ENCODE measurements around the gene SLCO4C1.
"Not testable (repeated sequence)": the region's sequence is repeated elsewhere in the genome, so short reads cannot be mapped to it uniquely, and the experiment has no call there.

SLCO4C1 gene, protein sequence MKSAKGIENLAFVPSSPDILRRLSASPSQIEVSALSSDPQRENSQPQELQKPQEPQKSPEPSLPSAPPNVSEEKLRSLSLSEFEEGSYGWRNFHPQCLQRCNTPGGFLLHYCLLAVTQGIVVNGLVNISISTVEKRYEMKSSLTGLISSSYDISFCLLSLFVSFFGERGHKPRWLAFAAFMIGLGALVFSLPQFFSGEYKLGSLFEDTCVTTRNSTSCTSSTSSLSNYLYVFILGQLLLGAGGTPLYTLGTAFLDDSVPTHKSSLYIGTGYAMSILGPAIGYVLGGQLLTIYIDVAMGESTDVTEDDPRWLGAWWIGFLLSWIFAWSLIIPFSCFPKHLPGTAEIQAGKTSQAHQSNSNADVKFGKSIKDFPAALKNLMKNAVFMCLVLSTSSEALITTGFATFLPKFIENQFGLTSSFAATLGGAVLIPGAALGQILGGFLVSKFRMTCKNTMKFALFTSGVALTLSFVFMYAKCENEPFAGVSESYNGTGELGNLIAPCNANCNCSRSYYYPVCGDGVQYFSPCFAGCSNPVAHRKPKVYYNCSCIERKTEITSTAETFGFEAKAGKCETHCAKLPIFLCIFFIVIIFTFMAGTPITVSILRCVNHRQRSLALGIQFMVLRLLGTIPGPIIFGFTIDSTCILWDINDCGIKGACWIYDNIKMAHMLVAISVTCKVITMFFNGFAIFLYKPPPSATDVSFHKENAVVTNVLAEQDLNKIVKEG

GRCh38 chr5:102296178-102296817, at the start of gene SLCO4C1:
Gene SLCO4C1 (minus strand): TSS chr5:102296284. CDS start chr5:102296262, 22 bp downstream.
- DNase-seq (ENCODE audit: low spot score): peak; percentile 32

GRCh38 chr5:102341681-102342288, 45.7 kb upstream of the SLCO4C1 start:
- no peak for DNase-seq (ENCODE audit: low spot score)

GRCh38 chr5:102324714-102325113, 28.6 kb upstream of the SLCO4C1 start:
- no peak for DNase-seq (ENCODE audit: low spot score)

DNA sequence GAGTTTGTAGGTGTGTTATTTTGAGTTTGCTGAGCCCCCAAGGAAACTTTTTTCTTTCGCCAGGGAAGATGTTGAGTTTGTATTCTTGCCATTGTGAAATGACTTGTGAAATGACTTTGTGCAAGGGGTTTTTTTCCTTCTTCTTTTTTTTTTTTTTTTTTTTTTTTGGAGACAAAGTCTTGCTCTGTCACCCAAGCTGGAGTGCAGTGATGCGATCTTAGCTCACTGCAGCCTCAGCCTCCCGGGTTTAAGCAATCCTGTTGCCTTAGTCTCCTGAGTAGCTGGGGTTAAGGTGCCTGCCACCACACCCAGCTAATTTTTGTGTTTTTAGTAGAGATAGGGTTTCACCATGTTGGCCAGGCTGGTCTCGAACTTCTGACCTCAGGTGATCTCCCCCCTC, 22.7 kb upstream of the SLCO4C1 start:
- not testable (repeated sequence) for DNase-seq (ENCODE audit: low spot score)

DNA sequence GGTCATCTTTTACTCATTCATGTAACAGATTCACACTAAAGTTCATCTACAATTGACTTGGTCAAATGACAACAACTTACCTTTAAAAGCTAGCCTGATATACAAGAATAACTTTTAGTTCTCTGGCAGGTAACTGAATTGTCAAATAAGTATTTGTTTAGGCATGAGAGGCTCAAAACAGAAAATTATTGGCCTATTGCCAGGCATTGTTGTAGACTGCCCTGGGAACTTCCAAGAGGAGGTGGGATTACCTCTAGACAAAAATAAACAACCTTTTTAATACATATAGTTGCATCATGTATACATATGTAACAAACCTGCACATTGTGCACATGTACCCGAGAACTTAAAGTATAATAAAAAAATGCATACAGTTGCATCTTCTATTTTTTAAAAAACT, 18.2 kb upstream of the SLCO4C1 start:
- no peak for DNase-seq (ENCODE audit: low spot score)

DNA sequence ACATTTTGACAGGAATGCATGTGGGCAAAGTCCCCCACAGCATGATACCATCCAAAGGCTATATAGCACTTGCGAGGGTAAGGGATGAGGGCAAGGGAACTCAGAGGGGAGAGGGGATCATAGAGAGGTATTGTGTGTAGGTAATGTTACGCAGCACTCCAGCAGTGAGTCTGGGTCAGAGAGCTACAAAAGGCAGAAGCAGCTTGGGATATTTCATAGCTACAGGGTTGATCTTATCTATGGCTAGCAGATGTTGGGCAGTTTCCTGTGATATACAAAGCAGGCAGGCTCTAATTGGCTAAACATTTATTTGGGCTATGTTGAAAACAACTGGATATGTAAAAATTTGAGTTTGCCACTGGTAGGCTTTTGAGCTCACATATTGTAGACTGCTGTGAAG, 17.8 kb upstream of the SLCO4C1 start:
- no peak for DNase-seq (ENCODE audit: low spot score)

DNA sequence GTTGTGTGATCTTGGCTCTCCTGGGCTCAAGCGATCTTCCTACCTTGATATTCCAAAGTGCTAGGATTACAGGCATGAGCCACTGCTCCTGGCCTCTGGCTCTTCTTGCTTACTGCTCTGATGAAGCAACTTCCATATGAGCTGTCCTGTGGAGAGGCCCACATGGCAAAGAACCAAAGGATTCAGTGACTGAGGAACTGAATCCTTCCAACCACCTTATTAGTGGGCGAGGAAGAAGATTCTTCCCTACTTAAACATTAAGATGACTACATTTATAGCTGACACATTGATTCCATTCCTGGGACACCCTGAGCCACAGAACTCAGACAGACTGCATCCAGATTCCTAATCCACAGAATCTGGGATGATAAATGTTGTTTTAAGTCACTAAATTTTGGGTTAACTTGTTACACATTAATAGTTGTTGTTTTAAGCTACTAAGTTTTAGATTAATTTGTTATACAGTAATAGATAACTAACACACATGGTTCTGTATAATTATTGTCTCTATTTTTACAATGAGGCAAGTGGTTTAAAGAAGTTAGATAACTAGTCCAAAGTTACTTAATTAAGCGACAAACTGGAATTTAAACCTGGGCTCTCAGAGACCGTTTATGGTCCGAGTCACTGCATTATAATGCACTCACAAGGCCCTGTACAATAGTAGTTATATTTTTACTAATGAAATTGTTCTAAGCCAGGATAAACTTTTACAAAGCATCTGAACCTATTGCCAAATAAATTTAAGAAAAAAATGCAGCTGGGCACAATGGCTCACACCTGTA, 16.7 kb upstream of the SLCO4C1 start:
- peak; percentile 3 for DNase-seq (ENCODE audit: low spot score)

- no peak for DNase-seq (ENCODE audit: low spot score)
Observed at GRCh38 chr5:102309586-102309985, 13.5 kb upstream of the SLCO4C1 start.

- no peak for DNase-seq (ENCODE audit: low spot score)
Observed at GRCh38 chr5:102307232-102307631, 11.1 kb upstream of the SLCO4C1 start.

DNA sequence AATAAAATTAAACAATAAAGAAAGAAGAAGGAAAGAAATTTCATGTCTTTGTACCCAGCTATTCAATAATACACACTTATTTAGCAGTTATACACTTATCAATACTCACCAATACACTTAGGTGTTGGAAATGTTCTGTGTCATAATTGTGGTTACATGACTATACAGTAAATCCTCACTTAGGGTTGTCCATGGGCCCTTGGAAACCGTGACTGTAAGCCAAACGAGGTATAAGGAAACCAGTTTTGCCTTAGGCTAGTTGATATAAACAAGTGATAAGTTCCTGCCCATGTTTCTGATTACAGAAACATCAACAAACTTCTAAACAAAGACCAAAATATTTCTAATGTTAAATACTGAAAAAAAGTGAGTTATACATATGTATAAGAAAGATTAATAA, 10.0 kb upstream of the SLCO4C1 start:
- no peak for DNase-seq (ENCODE audit: low spot score)

DNA sequence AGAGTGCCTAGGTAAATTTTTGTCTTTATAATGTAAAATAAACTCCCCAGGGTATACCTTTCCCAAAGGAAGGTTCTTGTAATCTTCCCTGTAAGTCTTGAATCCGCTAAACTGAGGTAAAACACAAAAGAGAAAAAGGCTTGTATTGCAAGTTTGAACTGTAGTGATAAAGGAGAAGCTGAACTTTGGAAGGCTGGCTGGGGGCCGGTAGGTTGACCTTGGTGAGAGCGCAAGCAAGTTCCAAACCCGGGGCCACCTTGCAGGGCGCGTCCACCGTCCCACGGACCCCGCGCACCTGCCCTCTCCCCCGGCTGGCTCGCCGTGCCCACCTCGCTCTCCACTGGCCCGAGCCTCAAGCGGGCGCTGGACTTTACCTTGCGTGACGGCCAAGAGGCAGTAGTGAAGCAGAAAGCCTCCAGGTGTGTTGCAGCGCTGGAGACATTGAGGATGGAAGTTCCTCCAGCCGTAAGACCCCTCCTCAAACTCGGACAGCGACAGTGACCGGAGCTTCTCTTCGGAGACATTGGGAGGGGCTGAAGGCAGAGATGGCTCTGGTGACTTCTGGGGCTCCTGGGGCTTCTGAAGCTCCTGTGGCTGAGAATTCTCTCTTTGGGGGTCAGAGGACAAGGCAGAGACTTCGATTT, 428 bp downstream of the SLCO4C1 start:
- DNase-seq (ENCODE audit: low spot score): no peak

GRCh38 chr5:102294886-102295395, 1.1 kb downstream of the SLCO4C1 start:
- DNase-seq (ENCODE audit: low spot score): no peak

DNA sequence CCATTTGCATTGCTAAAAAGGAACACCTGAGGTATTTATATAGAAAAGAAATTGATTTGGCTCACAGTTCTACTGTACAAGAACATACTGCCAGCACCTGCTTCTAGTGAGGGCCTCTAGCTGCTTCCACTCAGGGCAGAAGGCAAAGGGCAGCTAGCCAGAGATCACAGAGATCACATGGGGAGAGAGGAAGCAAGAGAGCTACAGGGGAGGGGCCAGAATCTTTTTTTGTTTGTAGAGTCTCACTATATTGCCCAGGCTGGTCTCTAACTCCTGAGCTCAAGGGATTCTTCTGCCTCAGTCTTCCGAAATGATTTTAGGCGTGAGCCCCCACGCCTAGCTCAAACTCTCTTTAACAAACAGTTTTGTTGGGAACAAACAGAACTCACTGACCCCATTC, 6.1 kb downstream of the SLCO4C1 start:
- no peak for DNase-seq (ENCODE audit: low spot score)

- DNase-seq (ENCODE audit: low spot score): no peak
Observed at GRCh38 chr5:102289251-102289899, 6.7 kb downstream of the SLCO4C1 start.

- no peak for DNase-seq (ENCODE audit: low spot score)
Observed at GRCh38 chr5:102288630-102289029, 7.5 kb downstream of the SLCO4C1 start.

- DNase-seq (ENCODE audit: low spot score): no peak
Observed at GRCh38 chr5:102286476-102286875, 9.6 kb downstream of the SLCO4C1 start.

- DNase-seq (ENCODE audit: low spot score): no peak
Observed at GRCh38 chr5:102283102-102283797, 12.8 kb downstream of the SLCO4C1 start.

DNA sequence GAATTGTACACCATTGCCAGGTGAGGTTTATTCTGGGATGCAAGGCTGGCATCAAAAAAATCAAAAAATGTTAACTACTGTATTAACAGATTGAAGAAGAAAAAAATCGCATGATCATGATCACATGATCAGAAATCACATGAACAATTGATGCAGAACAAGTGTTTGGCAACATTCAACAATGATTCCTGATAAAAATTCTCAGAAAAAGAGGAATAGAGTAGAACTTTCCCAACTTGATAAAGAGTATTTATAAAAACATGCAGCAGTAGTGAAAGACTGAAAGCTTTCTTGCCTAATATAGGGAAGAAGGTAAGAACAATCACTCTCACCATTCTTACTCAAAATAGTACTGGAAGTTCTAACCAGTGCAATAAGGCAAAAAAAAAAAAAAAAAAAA, 16.4 kb downstream of the SLCO4C1 start:
- DNase-seq (ENCODE audit: low spot score): no peak

- DNase-seq (ENCODE audit: low spot score): no peak
Observed at GRCh38 chr5:102278231-102278630, 17.9 kb downstream of the SLCO4C1 start.

DNA sequence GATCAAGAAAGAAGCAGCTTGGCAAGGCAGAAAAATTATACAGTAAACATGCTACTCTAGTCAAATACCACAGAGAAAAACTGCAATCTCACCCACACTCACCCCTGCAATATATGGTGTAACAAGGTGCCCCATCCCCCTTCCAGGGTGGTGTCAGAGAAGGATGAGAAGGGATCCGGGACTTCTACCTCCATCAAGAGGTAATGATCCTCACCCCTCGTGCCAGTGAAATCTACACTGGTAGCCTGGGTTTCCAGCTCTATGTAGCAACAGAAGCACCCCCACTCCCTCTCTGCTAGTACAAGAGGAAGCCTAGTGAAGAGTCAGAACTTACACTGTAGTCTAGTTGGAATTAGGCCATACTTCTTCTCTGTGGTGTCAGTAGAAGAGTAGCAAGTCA, 18.9 kb downstream of the SLCO4C1 start:
- DNase-seq (ENCODE audit: low spot score): no peak

Data from GM03348 (cell line).